HEK293 (cell line): ENCODE data around the gene CELF1.

Source experiments
- HIC1 ChIP-seq: fragments of 450-650 bp; formaldehyde crosslinking; IDR thresholded peaks from 2 replicates; pipeline ENCODE4 v1.5.1; 2016; ENCODE audit warnings: missing biosample characterization, missing genetic modification characterization
- ZNF416 ChIP-seq: fragments of 450-650 bp; formaldehyde crosslinking; IDR thresholded peaks from 2 replicates; pipeline ENCODE4 v1.5.1; 2016; ENCODE audit warnings: missing biosample characterization, missing genetic modification characterization
- ZNF555 ChIP-seq: fragments of 450-650 bp; formaldehyde crosslinking; conservative IDR thresholded peaks from 2 replicates; pipeline ENCODE4 v1.5.1; 2017; ENCODE audit warnings: missing biosample characterization, mild to moderate bottlenecking, missing genetic modification characterization, inconsistent platforms

- TF ChIP-seq HIC1 (tag by site-specific recombination) = no peak
- TF ChIP-seq ZNF416 = no peak
- TF ChIP-seq ZNF555 = no peak
Measured at GRCh38 chr11:47417712-47418111, 135.2 kb downstream of the CELF1 start.
